Measurements from ENCODE around the gene BAIAP2L1.

BAIAP2L1 gene

GRCh38 chr7:98323597-98324322 lies 77.1 kb downstream of the BAIAP2L1 start:
- Histone ChIP-seq H3K27ac (ENCODE audit: extremely low read depth, low read depth, low read length) (no peak overlapping the region), H3K36me3 (ENCODE audit: control insufficient read depth in 2 of 2, insufficient read depth in 1 of 2, low read length in 2 of 2) (no peaks in the 10 kb centered on the region; a peak in 1 of 3 replicates), H3K4me1 (ENCODE audit: control insufficient read depth, insufficient read depth, low read length) (no peaks in the 10 kb centered on the region), H3K9me3 (ENCODE audit: control insufficient read depth, insufficient read depth, low read depth, low read length) (no peaks in the 10 kb centered on the region), H3K4me3 (ENCODE audit: low read depth, low read length) (no peak overlapping the region)
- TF ChIP-seq ZNF610 (tag by site-specific recombination; IDR thresholded peaks at IDR 0.05; ENCODE audit: borderline replicate concordance), result no peak
- TF ChIP-seq ZNF510 (tag by site-specific recombination; IDR thresholded peaks at IDR 0.05; ENCODE audit: insufficient replicate concordance), result no peak
- no peak for TF ChIP-seq ZNF521 (tag by site-specific recombination; IDR thresholded peaks at IDR 0.05)
- no peak for TF ChIP-seq SP3 (tag by site-specific recombination; IDR thresholded peaks at IDR 0.05)
- CTCF ChIA-PET, result interaction anchor here (1.1 kb wide), 1 partner anchor 77 kb away, joined by 3 read pairs; the partner anchor contains the start of gene BAIAP2L1
- POLR2A ChIA-PET, result interaction anchor here (0.5 kb wide), 1 partner anchor 11 kb away, joined by 3 read pairs; no protein-coding TSS in a partner anchor

- no peaks in the 10 kb centered on the region for H3K4me1 ChIP-seq (ENCODE audit: control insufficient read depth, insufficient read depth, low read length)
- ChIA-PET POLR2A (interaction anchor here (0.5 kb wide), 1 partner anchor 9 kb away, joined by 3 read pairs; no protein-coding TSS in a partner anchor), CTCF (interaction anchor here (0.7 kb wide), 1 partner anchor 18 kb away, joined by 4 read pairs; no protein-coding TSS in a partner anchor)
- no peak overlapping the region for H3K27ac ChIP-seq (ENCODE audit: extremely low read depth, low read depth, low read length)
- peaks cover 0 to 3% of the 10 kb centered on the region in 2 experiments; a peak in 2 of 3 replicates for H3K36me3 ChIP-seq (ENCODE audit: control insufficient read depth in 2 of 2, insufficient read depth in 1 of 2, low read length in 2 of 2)
- TF ChIP-seq AEBP2 (tag by site-specific recombination; IDR thresholded peaks at IDR 0.05; ENCODE audit: borderline replicate concordance) (no peak), ZNF26 (tag by site-specific recombination; IDR thresholded peaks at IDR 0.05) (no peak)
- H3K4me3 ChIP-seq (ENCODE audit: low read depth, low read length), result no peak overlapping the region
- no peaks in the 10 kb centered on the region for H3K9me3 ChIP-seq (ENCODE audit: control insufficient read depth, insufficient read depth, low read depth, low read length)
Measured at GRCh38 chr7:98322331-98323270, 78.3 kb downstream of the BAIAP2L1 start.

- H3K4me1 ChIP-seq (ENCODE audit: control insufficient read depth, insufficient read depth, low read length), result no peaks in the 10 kb centered on the region
- TF ChIP-seq RBAK (tag by site-specific recombination; IDR thresholded peaks at IDR 0.05) (no peak), ZNF704 (tag by site-specific recombination; IDR thresholded peaks at IDR 0.05) (no peak), ZNF629 (tag by site-specific recombination; IDR thresholded peaks at IDR 0.05) (no peak), ZNF792 (tag by site-specific recombination; IDR thresholded peaks at IDR 0.05) (no peak), ZSCAN5A (tag by site-specific recombination; IDR thresholded peaks at IDR 0.05) (no peak), ZSCAN18 (tag by site-specific recombination; IDR thresholded peaks at IDR 0.05) (no peak), KLF10 (tag by site-specific recombination; IDR thresholded peaks at IDR 0.05) (no peak), KLF17 (tag by site-specific recombination; IDR thresholded peaks at IDR 0.05) (no peak), SETDB1 (IDR thresholded peaks at IDR 0.05; ENCODE audit: insufficient read length, low read length) (no peak), ZNF202 (tag by site-specific recombination; IDR thresholded peaks at IDR 0.05; ENCODE audit: borderline replicate concordance) (no peak)
- POLR2A ChIA-PET, result no interaction called here
- CTCF ChIA-PET, result interaction anchor here (0.7 kb wide), 1 partner anchor 18 kb away, joined by 5 read pairs; no protein-coding TSS in a partner anchor
- H3K27ac ChIP-seq (ENCODE audit: extremely low read depth, low read depth, low read length), result no peak overlapping the region
- H3K9me3 ChIP-seq (ENCODE audit: control insufficient read depth, insufficient read depth, low read depth, low read length), result no peaks in the 10 kb centered on the region
- no peak overlapping the region for H3K4me3 ChIP-seq (ENCODE audit: low read depth, low read length)
- H3K36me3 ChIP-seq (ENCODE audit: control insufficient read depth in 2 of 2, insufficient read depth in 1 of 2, low read length in 2 of 2), result peaks cover 0 to 14% of the 10 kb centered on the region in 2 experiments; a peak in 2 of 3 replicates
Measured at GRCh38 chr7:98321301-98321700, 79.6 kb downstream of the BAIAP2L1 start.
